ENCODE results near the gene VWA3A.
"Not testable (repeated sequence)": the region's sequence is repeated elsewhere in the genome, so short reads cannot be mapped to it uniquely, and the experiment has no call there.

Gene VWA3A

GRCh38 chr16:22086440-22086839 lies 5.9 kb upstream of the VWA3A start:
- no peak for DNase-seq (ENCODE audit: low read depth in 3 of 3)

- no peak for DNase-seq (ENCODE audit: low read depth in 3 of 3)
Observed at GRCh38 chr16:22088642-22089041, 3.7 kb upstream of the VWA3A start.

GRCh38 chr16:22089910-22090309 lies 2.4 kb upstream of the VWA3A start:
- DNase-seq (ENCODE audit: low read depth in 3 of 3), result no peak

GRCh38 chr16:22091721-22092120 lies 620 bp upstream of the VWA3A start:
- DNase-seq (ENCODE audit: low read depth in 3 of 3), result no peak

GRCh38 chr16:22093331-22093730 lies 990 bp downstream of the VWA3A start:
- DNase-seq (ENCODE audit: low read depth in 3 of 3), result no peak

GRCh38 chr16:22093996-22094395 lies 1.7 kb downstream of the VWA3A start:
- no peak for DNase-seq (ENCODE audit: low read depth in 3 of 3)

- DNase-seq (ENCODE audit: low read depth in 3 of 3), result no peak
Observed at GRCh38 chr16:22098405-22099255, 6.3 kb downstream of the VWA3A start.

- no peak for DNase-seq (ENCODE audit: low read depth in 3 of 3)
Observed at GRCh38 chr16:22099256-22099975, 7.1 kb downstream of the VWA3A start.

- no peak for DNase-seq (ENCODE audit: low read depth in 3 of 3)
Observed at GRCh38 chr16:22103441-22103840, 11.1 kb downstream of the VWA3A start.

GRCh38 chr16:22109258-22109898 lies 17.0 kb downstream of the VWA3A start:
- DNase-seq (ENCODE audit: low read depth in 3 of 3), result no peak

GRCh38 chr16:22111629-22112028 lies 19.3 kb downstream of the VWA3A start:
- not testable (repeated sequence) for DNase-seq (ENCODE audit: low read depth in 3 of 3)

- no peak for DNase-seq (ENCODE audit: low read depth in 3 of 3)
Observed at GRCh38 chr16:22116095-22116700, 23.9 kb downstream of the VWA3A start.

GRCh38 chr16:22117609-22118008 lies 25.3 kb downstream of the VWA3A start:
- DNase-seq (ENCODE audit: low read depth in 3 of 3), result no peak

- no peak for DNase-seq (ENCODE audit: low read depth in 3 of 3)
Observed at GRCh38 chr16:22120440-22120839, 28.1 kb downstream of the VWA3A start.

GRCh38 chr16:22122239-22122638 lies 29.9 kb downstream of the VWA3A start:
- no peak for DNase-seq (ENCODE audit: low read depth in 3 of 3)

GRCh38 chr16:22123146-22123545 lies 30.8 kb downstream of the VWA3A start:
- no peak for DNase-seq (ENCODE audit: low read depth in 3 of 3)

GRCh38 chr16:22123759-22124490 lies 31.6 kb downstream of the VWA3A start:
- DNase-seq (ENCODE audit: low read depth in 3 of 3), result no peak

GRCh38 chr16:22124583-22125284 lies 32.4 kb downstream of the VWA3A start:
- DNase-seq (ENCODE audit: low read depth in 3 of 3), result no peak

GRCh38 chr16:22126037-22126558 lies 33.8 kb downstream of the VWA3A start:
- no peak for DNase-seq (ENCODE audit: low read depth in 3 of 3)

GRCh38 chr16:22128537-22128936 lies 36.2 kb downstream of the VWA3A start:
- DNase-seq (ENCODE audit: low read depth in 3 of 3), result not testable (repeated sequence)

GRCh38 chr16:22130528-22130927 lies 38.2 kb downstream of the VWA3A start:
- no peak for DNase-seq (ENCODE audit: low read depth in 3 of 3)
